Left renal pelvis (tissue), 4 donors: ENCODE data around the gene FAM83C. TPM values are rescaled to one million over a fixed set of nuclear protein-coding genes. Genes with fewer than 3 reads are reported as not detected.

Experiments used
- DNase-seq, 4 donors: peaks; one replicate each; pipeline ENCODE4 v3.0.0-alpha.2; 2013; ENCODE audit warnings: low read depth in 4 of 4, low spot score in 3 of 4
- polyA plus RNA-seq, 4 donors: library from polyadenylated mRNA; unstranded; fragments of 120-200 nt; gene quantifications; one replicate each; pipeline ENCODE4 v1.2.1, GENCODE V29; 2013; ENCODE audit not compliant: insufficient read length in 4 of 4

Gene FAM83C
- polyA plus RNA-seq, 4 donors: 0.09 TPM; not detected in 3

GRCh38 chr20:35240811-35241293, 51.4 kb downstream of the FAM83C start:
- DNase-seq: no peak

- DNase-seq: no peak
Measured at GRCh38 chr20:35240083-35240810, 52.0 kb downstream of the FAM83C start.

GRCh38 chr20:35238735-35239134, 53.5 kb downstream of the FAM83C start:
- no peak for DNase-seq

- DNase-seq: no peak
Measured at GRCh38 chr20:35238170-35238569, 54.1 kb downstream of the FAM83C start.

GRCh38 chr20:35237486-35237885, 54.7 kb downstream of the FAM83C start:
- DNase-seq: no peak

- DNase-seq: no peak
Measured at GRCh38 chr20:35235881-35236280, 56.3 kb downstream of the FAM83C start.

Other genes starting within 250 kb of the FAM83C start
- gene TRPC4AP, start 199.6 kb downstream of the FAM83C start, polyA plus RNA-seq: 10 to 100 TPM; 65.7 to 71.0 (median 67.1) TPM
- 10 to 100 TPM; 10.1 to 17.4 (median 15.8) TPM for gene EDEM2, start 145.1 kb downstream of the FAM83C start, polyA plus RNA-seq
- gene PROCR, start 120.4 kb downstream of the FAM83C start, polyA plus RNA-seq: 100 to 1,000 TPM in 1 of 4 donors, 10 to 100 TPM in 2, 1 to 10 TPM in 1; 10.0 to 100 (median 12.0) TPM
- gene MMP24, start 65.7 kb downstream of the FAM83C start, polyA plus RNA-seq: 1 to 10 TPM; 1.5 to 2.4 (median 2.2) TPM
- gene MMP24OS, start 14.3 kb downstream of the FAM83C start, polyA plus RNA-seq: 10 to 100 TPM; 27.5 to 54.7 (median 33.1) TPM
- gene EIF6, start 7.7 kb downstream of the FAM83C start, polyA plus RNA-seq: 100 to 1,000 TPM in 3 of 4 donors, 10 to 100 TPM in 1; 82.7 to 165 (median 130) TPM
- 10 to 100 TPM; 38.5 to 61.4 (median 53.2) TPM for gene UQCC1, start 119.5 kb upstream of the FAM83C start, polyA plus RNA-seq
- gene GDF5, start 145.8 kb upstream of the FAM83C start, polyA plus RNA-seq: under 1 TPM; 0.12 to 0.75 (median 0.21) TPM
- gene CEP250, start 163.2 kb upstream of the FAM83C start, polyA plus RNA-seq: 10 to 100 TPM; 41.3 to 67.2 (median 47.3) TPM
- gene C20orf173, start 237.2 kb upstream of the FAM83C start, polyA plus RNA-seq: not detected
- 100 to 1,000 TPM; 279 to 362 (median 318) TPM for gene ERGIC3, start 249.7 kb upstream of the FAM83C start, polyA plus RNA-seq